T-helper 17 cell (primary cell): ENCODE data around the gene MAST2. TPM values are rescaled to one million over a fixed set of nuclear protein-coding genes. Genes with fewer than 3 reads are reported as not detected.

ENCODE experiments used
- ATAC-seq: fragments of 150-1000 bp; cut with Tn5 transposase; 2 replicates; pipeline ENCODE4 v1.10.0; 2021; ENCODE audit warnings: mild to moderate bottlenecking, moderate library complexity
- DNase-seq, 3 donors: peaks; one replicate each; pipeline versions ENCODE4 v3.0.0 to v3.0.0-alpha.2; 2020 to 2021
- H3K9me3 ChIP-seq: one replicate; pipeline ENCODE4 v1.7.0; 2013; ENCODE audit warnings: low read length, mild to moderate bottlenecking; ENCODE audit not compliant: control insufficient read depth, poor library complexity, severe bottlenecking
- H3K27ac Mint-ChIP-seq: one replicate; pipeline ENCODE4 v1.8.0; 2022; ENCODE audit warnings: mild to moderate bottlenecking, moderate library complexity, mixed read lengths
- H3K27me3 Mint-ChIP-seq: one replicate; pipeline ENCODE4 v1.8.0; 2022; ENCODE audit warnings: mixed read lengths
- H3K36me3 Mint-ChIP-seq: one replicate; pipeline ENCODE4 v1.8.0; 2022; ENCODE audit warnings: low read depth, mixed read lengths
- H3K4me1 Mint-ChIP-seq: one replicate; pipeline ENCODE4 v1.8.0; 2022; ENCODE audit warnings: mild to moderate bottlenecking, mixed read lengths
- H3K4me3 Mint-ChIP-seq: one replicate; pipeline ENCODE4 v1.8.0; 2022; ENCODE audit warnings: mild to moderate bottlenecking, moderate library complexity, mixed read lengths
- total RNA-seq, 4 donors: library from RNA in 2 of 4; stranded (reverse) in 2 of 4; gene quantifications; one replicate each; pipeline ENCODE4 v1.2.3 and lab custom pipeline; 2022 to 2026

The MAST2 gene
- total RNA-seq, 2 donors from 2014 or later, result 10.0 to 13.7 TPM

GRCh38 chr1:45895406-45895805 is 92.0 kb downstream of the MAST2 start:
- Mint-ChIP-seq H3K4me1 (peaks cover 6% of the 10 kb centered on the region), H3K27me3 (no peaks in the 10 kb centered on the region), H3K27ac (no peak overlapping the region), H3K36me3 (peaks cover under 1% of the 10 kb centered on the region), H3K4me3 (no peak overlapping the region)
- ATAC-seq (no peak), DNase-seq (no peak)
- H3K9me3 ChIP-seq, result no peaks in the 10 kb centered on the region

GRCh38 chr1:45906883-45907282 is 103.5 kb downstream of the MAST2 start:
- Mint-ChIP-seq H3K4me3 (no peak overlapping the region), H3K27me3 (no peaks in the 10 kb centered on the region), H3K27ac (no peak overlapping the region), H3K4me1 (peaks cover 4% of the 10 kb centered on the region), H3K36me3 (no peaks in the 10 kb centered on the region)
- ATAC-seq (no peak), DNase-seq (no peak)
- H3K9me3 ChIP-seq, result no peaks in the 10 kb centered on the region

GRCh38 chr1:45908611-45909140 is 105.3 kb downstream of the MAST2 start:
- H3K36me3 Mint-ChIP-seq, result no peaks in the 10 kb centered on the region
- no peak overlapping the region for H3K27ac Mint-ChIP-seq
- DNase-seq, result no peak
- no peaks in the 10 kb centered on the region for H3K9me3 ChIP-seq
- H3K27me3 Mint-ChIP-seq, result no peaks in the 10 kb centered on the region
- H3K4me3 Mint-ChIP-seq, result no peak overlapping the region
- ATAC-seq, result no peak
- peaks cover 6% of the 10 kb centered on the region for H3K4me1 Mint-ChIP-seq

- H3K36me3 Mint-ChIP-seq, result no peaks in the 10 kb centered on the region
- no peaks in the 10 kb centered on the region for H3K27me3 Mint-ChIP-seq
- H3K27ac Mint-ChIP-seq, result no peak overlapping the region
- DNase-seq (no peak), ATAC-seq (no peak)
- H3K4me3 Mint-ChIP-seq, result no peak overlapping the region
- H3K9me3 ChIP-seq, result no peaks in the 10 kb centered on the region
- peaks cover 6% of the 10 kb centered on the region for H3K4me1 Mint-ChIP-seq
These were observed 108.2 kb downstream of the MAST2 start for GRCh38 chr1:45911634-45912033.

GRCh38 chr1:45913183-45913683 is 109.8 kb downstream of the MAST2 start:
- H3K4me3 Mint-ChIP-seq, result no peak overlapping the region
- H3K9me3 ChIP-seq, result no peaks in the 10 kb centered on the region
- ATAC-seq, result no peak
- no peaks in the 10 kb centered on the region for H3K27me3 Mint-ChIP-seq
- H3K27ac Mint-ChIP-seq, result no peak overlapping the region
- H3K4me1 Mint-ChIP-seq, result peaks cover 2% of the 10 kb centered on the region
- H3K36me3 Mint-ChIP-seq, result no peaks in the 10 kb centered on the region
- no peak for DNase-seq

GRCh38 chr1:45913731-45914501 is 110.5 kb downstream of the MAST2 start:
- Mint-ChIP-seq H3K4me1 (peaks cover 2% of the 10 kb centered on the region), H3K27me3 (no peaks in the 10 kb centered on the region), H3K4me3 (no peak overlapping the region), H3K27ac (no peak overlapping the region), H3K36me3 (no peaks in the 10 kb centered on the region)
- H3K9me3 ChIP-seq, result no peaks in the 10 kb centered on the region
- no peak for ATAC-seq
- DNase-seq, result no peak

GRCh38 chr1:45914836-45915235 is 111.4 kb downstream of the MAST2 start:
- peaks cover 2% of the 10 kb centered on the region for H3K4me1 Mint-ChIP-seq
- no peak overlapping the region for H3K27ac Mint-ChIP-seq
- no peak overlapping the region for H3K4me3 Mint-ChIP-seq
- no peaks in the 10 kb centered on the region for H3K9me3 ChIP-seq
- no peaks in the 10 kb centered on the region for H3K27me3 Mint-ChIP-seq
- DNase-seq, result no peak
- H3K36me3 Mint-ChIP-seq, result peaks cover 2% of the 10 kb centered on the region
- ATAC-seq, result no peak

GRCh38 chr1:45922374-45922773 is 119.0 kb downstream of the MAST2 start:
- no peaks in the 10 kb centered on the region for H3K27me3 Mint-ChIP-seq
- DNase-seq (no peak), ATAC-seq (no peak)
- H3K4me1 Mint-ChIP-seq, result peaks cover 2% of the 10 kb centered on the region
- H3K27ac Mint-ChIP-seq, result no peak overlapping the region
- peaks cover 2% of the 10 kb centered on the region for H3K36me3 Mint-ChIP-seq
- no peaks in the 10 kb centered on the region for H3K9me3 ChIP-seq
- H3K4me3 Mint-ChIP-seq, result no peak overlapping the region

GRCh38 chr1:45922813-45923212 is 119.4 kb downstream of the MAST2 start:
- no peak for ATAC-seq
- Mint-ChIP-seq H3K27me3 (no peaks in the 10 kb centered on the region), H3K27ac (no peak overlapping the region), H3K4me3 (no peak overlapping the region), H3K4me1 (peaks cover 2% of the 10 kb centered on the region), H3K36me3 (peaks cover 2% of the 10 kb centered on the region)
- no peaks in the 10 kb centered on the region for H3K9me3 ChIP-seq
- DNase-seq, result no peak

- H3K9me3 ChIP-seq, result no peaks in the 10 kb centered on the region
- no peak for DNase-seq
- H3K4me3 Mint-ChIP-seq, result no peak overlapping the region
- H3K27ac Mint-ChIP-seq, result no peak overlapping the region
- no peak for ATAC-seq
- no peaks in the 10 kb centered on the region for H3K27me3 Mint-ChIP-seq
- peaks cover 5% of the 10 kb centered on the region for H3K4me1 Mint-ChIP-seq
- H3K36me3 Mint-ChIP-seq, result peaks cover 2% of the 10 kb centered on the region
These were observed 119.9 kb downstream of the MAST2 start for GRCh38 chr1:45923343-45923742.

GRCh38 chr1:45924736-45925135 is 121.3 kb downstream of the MAST2 start:
- Mint-ChIP-seq H3K27me3 (no peaks in the 10 kb centered on the region), H3K4me3 (no peak overlapping the region), H3K27ac (no peak overlapping the region), H3K36me3 (no peaks in the 10 kb centered on the region), H3K4me1 (peaks cover 15% of the 10 kb centered on the region)
- DNase-seq (no peak), ATAC-seq (no peak)
- no peaks in the 10 kb centered on the region for H3K9me3 ChIP-seq

GRCh38 chr1:45925728-45926287 is 122.4 kb downstream of the MAST2 start:
- Mint-ChIP-seq H3K4me3 (no peak overlapping the region), H3K27ac (no peak overlapping the region), H3K4me1 (peaks cover 15% of the 10 kb centered on the region), H3K36me3 (no peaks in the 10 kb centered on the region), H3K27me3 (no peaks in the 10 kb centered on the region)
- DNase-seq, result no peak
- H3K9me3 ChIP-seq, result no peaks in the 10 kb centered on the region
- no peak for ATAC-seq

GRCh38 chr1:45926330-45926729 is 122.9 kb downstream of the MAST2 start:
- no peak for ATAC-seq
- peaks cover 15% of the 10 kb centered on the region for H3K4me1 Mint-ChIP-seq

More at GRCh38 chr1:45926330-45926729, 122.9 kb downstream of the MAST2 start:
- Mint-ChIP-seq H3K27ac (no peak overlapping the region), H3K4me3 (no peak overlapping the region), H3K36me3 (no peaks in the 10 kb centered on the region), H3K27me3 (no peaks in the 10 kb centered on the region)
- H3K9me3 ChIP-seq, result no peaks in the 10 kb centered on the region
- DNase-seq, result no peak
